GM10266 (cell line): ENCODE results near the gene RNF146.
A peak's percentile ranks its signal among the peaks of the same experiment; 100 is the strongest.

ENCODE experiments used
- DNase-seq: peaks from one replicate; pipeline ENCODE4 v3.0.0; 2012; ENCODE audit errors: extremely low spot score
- CTCF ChIP-seq: IDR thresholded peaks from 2 replicates; pipeline ENCODE4 v1.5.1; 2012; ENCODE audit warnings: mild to moderate bottlenecking, low read depth; ENCODE audit not compliant: control insufficient read depth, insufficient read depth; ENCODE audit errors: missing control alignments

The RNF146 gene

GRCh38 chr6:127299522-127300240 is 33.0 kb downstream of the RNF146 start:
- TF ChIP-seq CTCF = no peak
- no peak for DNase-seq

GRCh38 chr6:127300411-127300810 is 33.7 kb downstream of the RNF146 start:
- no peak for TF ChIP-seq CTCF
- no peak for DNase-seq

DNA sequence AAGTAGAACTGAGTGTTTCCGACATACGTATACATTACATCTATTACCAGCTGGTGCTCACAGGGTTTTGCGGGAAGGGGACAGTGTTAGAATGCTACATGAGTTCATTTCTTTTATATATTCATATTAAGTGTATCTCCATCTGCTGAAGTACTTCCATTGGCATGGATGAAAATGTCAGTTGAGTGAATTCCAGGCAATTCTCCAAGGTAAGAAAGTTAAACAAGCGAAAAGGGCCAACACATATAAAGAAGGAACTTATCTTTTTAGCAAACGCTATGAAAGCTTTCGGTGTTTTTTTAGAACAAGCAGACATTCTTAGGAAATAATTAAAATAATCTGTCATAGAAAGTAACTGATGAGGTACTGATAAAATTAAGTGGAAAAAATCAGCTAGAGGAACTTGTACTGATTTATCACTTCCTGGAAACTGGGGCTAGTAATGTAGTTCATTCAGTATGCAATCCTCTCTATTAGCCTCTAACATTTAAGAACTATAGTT is 34.6 kb downstream of the RNF146 start:
- TF ChIP-seq CTCF = no peak
- DNase-seq = no peak

- TF ChIP-seq CTCF = peak; percentile 70
- peak; percentile 31 for DNase-seq
Observed at GRCh38 chr6:127302728-127303660, 36.3 kb downstream of the RNF146 start.

DNA sequence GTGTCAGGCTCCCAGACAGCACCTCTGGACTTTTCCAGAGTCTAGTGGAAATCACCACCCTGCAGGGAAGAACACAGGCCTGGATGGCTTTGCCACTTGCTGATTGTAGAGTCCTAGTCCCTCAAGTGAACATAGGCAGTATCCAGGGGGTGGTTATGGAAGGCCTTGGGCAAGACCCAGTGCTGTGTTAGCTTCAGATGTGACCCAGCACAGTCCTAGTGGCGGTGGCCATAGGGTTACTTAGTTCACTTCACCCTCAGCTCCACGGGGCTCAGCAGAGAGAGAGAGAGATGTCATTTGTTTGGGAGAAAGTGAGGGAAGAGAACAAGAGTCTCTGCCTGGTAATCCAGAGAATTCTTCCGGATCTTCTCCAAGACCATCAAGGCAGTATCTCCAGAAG is 37.3 kb downstream of the RNF146 start:
- TF ChIP-seq CTCF = no peak
- no peak for DNase-seq

DNA sequence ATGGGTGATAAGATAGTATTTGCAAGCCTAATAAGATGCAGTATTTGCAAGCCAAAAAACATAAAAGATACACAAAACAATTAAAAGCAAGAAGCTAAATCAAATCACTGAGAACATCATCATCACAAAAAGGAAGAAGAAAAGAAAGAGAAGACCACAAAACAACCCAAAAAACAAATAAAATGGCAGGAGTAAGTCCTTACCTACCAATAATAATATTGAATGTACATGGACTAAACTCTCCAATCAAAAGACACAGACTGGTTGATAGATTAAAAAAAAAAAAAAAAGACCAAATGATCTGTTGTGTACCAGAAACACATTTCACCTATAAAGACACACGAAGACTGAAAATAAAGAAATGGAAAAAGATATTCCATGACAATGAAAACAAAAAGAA is 39.1 kb downstream of the RNF146 start:
- no peak for TF ChIP-seq CTCF
- DNase-seq = no peak
